ENCODE results near the gene DBN1.

Gene DBN1

GRCh38 chr5:177437623-177438022, 35.8 kb downstream of the DBN1 start:
- Histone ChIP-seq H3K4me1 (ENCODE audit: control insufficient read depth, insufficient read depth, low read length, poor library complexity, severe bottlenecking) (peaks cover 2% of the 10 kb centered on the region), H3K27ac (ENCODE audit: low read depth, low read length, severe bottlenecking) (no peak overlapping the region), H3K9me3 (ENCODE audit: control insufficient read depth, low read length) (no peaks in the 10 kb centered on the region), H3K36me3 (ENCODE audit: control insufficient read depth, insufficient read depth, low read length) (peaks cover 55% of the 10 kb centered on the region), H3K4me3 (ENCODE audit: extremely low read depth, insufficient read depth, low read length, poor library complexity, severe bottlenecking) (no peak overlapping the region)
- 77 to 80% methylated on average over 4 of the region's 4 CpGs for WGBS, 2 experiments (ENCODE audit: insufficient coverage in 2 of 2)

- 95 to 97% methylated on average over 26 to 37 of the region's 37 CpGs for WGBS, 2 experiments (ENCODE audit: insufficient coverage in 2 of 2)
- Histone ChIP-seq H3K4me1 (ENCODE audit: control insufficient read depth, insufficient read depth, low read length, poor library complexity, severe bottlenecking) (no peaks in the 10 kb centered on the region), H3K36me3 (ENCODE audit: control insufficient read depth, insufficient read depth, low read length) (peaks cover 68% of the 10 kb centered on the region), H3K4me3 (ENCODE audit: extremely low read depth, insufficient read depth, low read length, poor library complexity, severe bottlenecking) (no peak overlapping the region), H3K9me3 (ENCODE audit: control insufficient read depth, low read length) (no peaks in the 10 kb centered on the region), H3K27ac (ENCODE audit: low read depth, low read length, severe bottlenecking) (no peak overlapping the region)
Measured at GRCh38 chr5:177435847-177436536, 37.4 kb downstream of the DBN1 start.

- peaks cover 67% of the 10 kb centered on the region for H3K36me3 ChIP-seq (ENCODE audit: control insufficient read depth, insufficient read depth, low read length)
- H3K27ac ChIP-seq (ENCODE audit: low read depth, low read length, severe bottlenecking), result no peak overlapping the region
- 97% methylated on average over 11 to 17 of the region's 20 CpGs for WGBS, 2 experiments (ENCODE audit: insufficient coverage in 2 of 2)
- H3K4me3 ChIP-seq (ENCODE audit: extremely low read depth, insufficient read depth, low read length, poor library complexity, severe bottlenecking), result no peak overlapping the region
- H3K9me3 ChIP-seq (ENCODE audit: control insufficient read depth, low read length), result no peaks in the 10 kb centered on the region
- H3K4me1 ChIP-seq (ENCODE audit: control insufficient read depth, insufficient read depth, low read length, poor library complexity, severe bottlenecking), result no peaks in the 10 kb centered on the region
Measured at GRCh38 chr5:177434942-177435738, 38.3 kb downstream of the DBN1 start.

DNA sequence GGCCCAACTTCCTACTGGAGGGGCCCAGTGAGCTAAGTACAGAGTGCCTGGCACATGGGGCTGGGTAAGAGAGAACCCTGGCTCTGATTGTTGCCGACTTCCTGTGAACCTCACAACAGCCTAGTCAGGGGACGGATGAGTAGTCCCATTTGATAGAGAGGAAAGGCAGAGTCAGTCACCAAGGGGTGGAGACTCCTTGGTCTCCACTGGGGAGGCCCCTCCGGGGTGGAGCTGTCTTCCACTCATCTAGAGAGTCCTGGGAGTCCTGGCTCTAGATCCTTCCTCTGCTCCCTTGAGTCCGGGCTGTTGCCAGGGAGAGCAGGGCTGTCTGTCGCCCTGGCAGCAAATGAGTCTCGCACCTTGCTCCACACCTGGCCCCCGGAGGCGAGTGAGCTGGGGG, 39.0 kb downstream of the DBN1 start:
- no peaks in the 10 kb centered on the region for H3K9me3 ChIP-seq (ENCODE audit: control insufficient read depth, low read length)
- H3K4me1 ChIP-seq (ENCODE audit: control insufficient read depth, insufficient read depth, low read length, poor library complexity, severe bottlenecking), result peaks cover 2% of the 10 kb centered on the region
- no peak overlapping the region for H3K27ac ChIP-seq (ENCODE audit: low read depth, low read length, severe bottlenecking)
- H3K36me3 ChIP-seq (ENCODE audit: control insufficient read depth, insufficient read depth, low read length), result peaks cover 74% of the 10 kb centered on the region
- no peak overlapping the region for H3K4me3 ChIP-seq (ENCODE audit: extremely low read depth, insufficient read depth, low read length, poor library complexity, severe bottlenecking)
- WGBS, 2 experiments (ENCODE audit: insufficient coverage in 2 of 2), result 94 to 98% methylated on average over 6 to 8 of the region's 8 CpGs

DNA sequence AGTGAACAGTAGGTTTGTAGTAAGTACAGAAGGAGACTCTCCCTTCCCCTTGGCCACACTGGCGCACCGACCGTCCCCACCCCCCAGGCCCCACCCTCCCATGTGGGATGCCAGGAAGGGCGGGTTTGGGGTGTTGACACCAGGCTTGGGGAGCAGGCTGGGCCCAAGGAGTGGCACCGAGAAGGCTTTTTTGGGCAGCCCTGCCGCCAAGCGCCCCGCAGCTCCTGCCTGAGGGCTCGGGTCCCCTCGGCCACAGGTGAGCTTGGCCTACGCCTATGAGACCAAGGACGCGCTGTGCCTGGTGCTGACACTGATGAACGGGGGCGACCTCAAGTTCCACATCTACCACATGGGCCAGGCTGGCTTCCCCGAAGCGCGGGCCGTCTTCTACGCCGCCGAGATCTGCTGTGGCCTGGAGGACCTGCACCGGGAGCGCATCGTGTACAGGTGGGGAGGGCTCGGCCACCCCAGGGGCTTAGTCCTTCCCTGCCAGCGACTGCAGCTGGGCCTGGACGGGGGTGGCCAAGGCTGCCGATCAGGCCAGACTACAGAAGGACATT, 39.7 kb downstream of the DBN1 start:
- 96% methylated on average over 26 of the region's 29 CpGs for WGBS, 2 experiments (ENCODE audit: insufficient coverage in 2 of 2)
- H3K4me3 ChIP-seq (ENCODE audit: extremely low read depth, insufficient read depth, low read length, poor library complexity, severe bottlenecking), result no peak overlapping the region
- peaks cover 72% of the 10 kb centered on the region for H3K36me3 ChIP-seq (ENCODE audit: control insufficient read depth, insufficient read depth, low read length)
- no peaks in the 10 kb centered on the region for H3K9me3 ChIP-seq (ENCODE audit: control insufficient read depth, low read length)
- H3K4me1 ChIP-seq (ENCODE audit: control insufficient read depth, insufficient read depth, low read length, poor library complexity, severe bottlenecking), result peaks cover 9% of the 10 kb centered on the region
- H3K27ac ChIP-seq (ENCODE audit: low read depth, low read length, severe bottlenecking), result no peak overlapping the region

- H3K27ac ChIP-seq (ENCODE audit: low read depth, low read length, severe bottlenecking), result no peak overlapping the region
- H3K9me3 ChIP-seq (ENCODE audit: control insufficient read depth, low read length), result no peaks in the 10 kb centered on the region
- 91 to 99% methylated on average over 20 to 23 of the region's 25 CpGs for WGBS, 2 experiments (ENCODE audit: insufficient coverage in 2 of 2)
- H3K4me1 ChIP-seq (ENCODE audit: control insufficient read depth, insufficient read depth, low read length, poor library complexity, severe bottlenecking), result peaks cover 11% of the 10 kb centered on the region
- no peak overlapping the region for H3K4me3 ChIP-seq (ENCODE audit: extremely low read depth, insufficient read depth, low read length, poor library complexity, severe bottlenecking)
- peaks cover 69% of the 10 kb centered on the region for H3K36me3 ChIP-seq (ENCODE audit: control insufficient read depth, insufficient read depth, low read length)
Measured at GRCh38 chr5:177432839-177433657, 40.4 kb downstream of the DBN1 start.

DNA sequence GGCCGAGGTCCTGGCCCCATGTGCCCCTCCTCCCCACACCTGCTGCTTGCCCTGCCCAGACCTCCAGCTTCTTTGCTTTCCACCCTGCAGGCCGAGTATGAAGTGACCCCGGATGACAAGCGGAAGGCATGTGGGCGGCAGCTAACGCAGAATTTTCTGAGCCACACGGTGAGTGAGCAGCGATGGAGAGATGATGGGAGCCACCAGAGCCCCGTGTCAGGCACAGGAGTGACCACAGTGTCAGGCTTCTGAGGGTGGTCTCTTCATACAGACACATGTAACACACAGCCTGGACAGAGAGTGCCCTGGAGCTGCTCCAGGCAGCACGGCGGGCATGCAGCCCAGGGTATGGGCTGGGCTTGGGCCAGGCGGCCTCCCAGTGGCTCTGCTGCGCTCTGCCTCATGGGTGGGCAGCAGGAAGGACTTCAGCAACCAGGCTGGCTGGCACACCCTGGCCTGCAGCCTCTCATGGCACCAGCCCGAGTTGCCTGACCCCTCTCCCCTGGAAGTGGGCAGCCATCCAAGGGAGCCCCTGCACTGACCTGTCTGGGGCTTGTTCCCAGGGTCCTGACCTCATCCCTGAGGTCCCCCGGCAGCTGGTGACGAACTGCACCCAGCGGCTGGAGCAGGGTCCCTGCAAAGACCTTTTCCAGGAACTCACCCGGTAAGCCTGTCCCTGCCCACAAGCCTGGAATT, 41.1 kb downstream of the DBN1 start:
- 91 to 92% methylated on average over 15 to 18 of the region's 18 CpGs for WGBS, 2 experiments (ENCODE audit: insufficient coverage in 2 of 2)
- Histone ChIP-seq H3K9me3 (ENCODE audit: control insufficient read depth, low read length) (no peaks in the 10 kb centered on the region), H3K4me3 (ENCODE audit: extremely low read depth, insufficient read depth, low read length, poor library complexity, severe bottlenecking) (no peak overlapping the region), H3K27ac (ENCODE audit: low read depth, low read length, severe bottlenecking) (no peak overlapping the region), H3K4me1 (ENCODE audit: control insufficient read depth, insufficient read depth, low read length, poor library complexity, severe bottlenecking) (peaks cover 11% of the 10 kb centered on the region), H3K36me3 (ENCODE audit: control insufficient read depth, insufficient read depth, low read length) (peaks cover 64% of the 10 kb centered on the region)

GRCh38 chr5:177431317-177432142, 41.9 kb downstream of the DBN1 start:
- 97 to 98% methylated on average over 25 to 29 of the region's 29 CpGs for WGBS, 2 experiments (ENCODE audit: insufficient coverage in 2 of 2)
- peaks cover 11% of the 10 kb centered on the region for H3K4me1 ChIP-seq (ENCODE audit: control insufficient read depth, insufficient read depth, low read length, poor library complexity, severe bottlenecking)
- H3K27ac ChIP-seq (ENCODE audit: low read depth, low read length, severe bottlenecking), result no peak overlapping the region
- H3K36me3 ChIP-seq (ENCODE audit: control insufficient read depth, insufficient read depth, low read length), result peaks cover 59% of the 10 kb centered on the region
- H3K4me3 ChIP-seq (ENCODE audit: extremely low read depth, insufficient read depth, low read length, poor library complexity, severe bottlenecking), result no peak overlapping the region
- H3K9me3 ChIP-seq (ENCODE audit: control insufficient read depth, low read length), result no peaks in the 10 kb centered on the region

GRCh38 chr5:177430972-177431316, 42.5 kb downstream of the DBN1 start:
- Histone ChIP-seq H3K27ac (ENCODE audit: low read depth, low read length, severe bottlenecking) (no peak overlapping the region), H3K4me1 (ENCODE audit: control insufficient read depth, insufficient read depth, low read length, poor library complexity, severe bottlenecking) (peaks cover 11% of the 10 kb centered on the region), H3K9me3 (ENCODE audit: control insufficient read depth, low read length) (no peaks in the 10 kb centered on the region), H3K36me3 (ENCODE audit: control insufficient read depth, insufficient read depth, low read length) (peaks cover 57% of the 10 kb centered on the region), H3K4me3 (ENCODE audit: extremely low read depth, insufficient read depth, low read length, poor library complexity, severe bottlenecking) (no peak overlapping the region)
- WGBS, 2 experiments (ENCODE audit: insufficient coverage in 2 of 2), result 89 to 91% methylated on average over 6 to 7 of the region's 7 CpGs
